HG03280 (cell line): Measurements from ENCODE around the gene TOMM20.

Experiments used
- ATAC-seq: cut with Tn5 transposase; IDR thresholded peaks from one replicate; pipeline ENCODE4 v1.9.1; 2021; ENCODE audit warnings: mild to moderate bottlenecking, moderate library complexity; ENCODE audit not compliant: unreplicated experiment

TOMM20 gene

DNA sequence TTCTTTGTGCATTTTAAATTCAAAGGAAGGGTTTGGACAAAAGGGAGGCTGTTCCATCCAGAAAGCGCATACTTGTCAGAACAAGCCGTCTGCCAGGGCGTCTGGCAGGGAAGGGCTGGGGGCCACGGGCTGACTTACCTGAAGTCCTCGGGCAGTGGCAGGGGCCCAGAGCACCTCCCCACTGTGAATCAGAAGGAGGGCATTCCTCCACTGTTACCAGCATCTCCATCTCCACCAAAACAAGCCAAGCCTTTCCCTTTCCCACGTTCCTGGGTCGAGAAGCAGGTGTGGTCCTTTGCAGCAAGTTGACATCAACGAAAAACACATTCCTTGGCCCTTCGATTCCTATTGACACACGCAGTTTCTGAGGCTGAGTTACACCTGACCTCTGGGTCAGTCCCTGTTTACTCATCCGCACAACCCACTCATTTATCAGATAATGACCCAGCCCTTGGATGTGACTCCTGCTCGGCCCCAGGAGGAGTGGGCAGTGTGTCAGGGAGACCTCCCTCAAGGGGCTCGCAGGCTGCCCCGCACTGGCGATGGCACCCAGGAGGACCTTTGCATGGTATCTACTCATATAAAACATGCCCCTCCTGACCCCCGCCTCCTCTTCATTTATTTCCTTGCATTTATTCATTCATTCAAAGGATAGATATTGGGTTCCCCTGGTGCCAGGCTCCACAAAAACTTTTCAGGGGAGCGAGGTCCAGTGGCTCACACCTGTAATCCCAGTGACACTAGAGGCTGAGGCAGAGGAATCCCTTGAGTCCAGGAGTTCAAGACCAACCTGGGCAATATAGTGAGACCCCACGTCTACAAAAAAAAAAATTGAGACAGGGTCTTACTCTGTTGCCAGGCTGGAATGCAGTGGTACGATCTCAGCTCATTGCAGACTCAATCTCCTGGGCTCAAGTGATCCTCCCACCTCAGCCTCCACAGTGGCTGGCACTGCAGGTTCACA lies 60.2 kb downstream of the TOMM20 start:
- ATAC-seq: no peak

DNA sequence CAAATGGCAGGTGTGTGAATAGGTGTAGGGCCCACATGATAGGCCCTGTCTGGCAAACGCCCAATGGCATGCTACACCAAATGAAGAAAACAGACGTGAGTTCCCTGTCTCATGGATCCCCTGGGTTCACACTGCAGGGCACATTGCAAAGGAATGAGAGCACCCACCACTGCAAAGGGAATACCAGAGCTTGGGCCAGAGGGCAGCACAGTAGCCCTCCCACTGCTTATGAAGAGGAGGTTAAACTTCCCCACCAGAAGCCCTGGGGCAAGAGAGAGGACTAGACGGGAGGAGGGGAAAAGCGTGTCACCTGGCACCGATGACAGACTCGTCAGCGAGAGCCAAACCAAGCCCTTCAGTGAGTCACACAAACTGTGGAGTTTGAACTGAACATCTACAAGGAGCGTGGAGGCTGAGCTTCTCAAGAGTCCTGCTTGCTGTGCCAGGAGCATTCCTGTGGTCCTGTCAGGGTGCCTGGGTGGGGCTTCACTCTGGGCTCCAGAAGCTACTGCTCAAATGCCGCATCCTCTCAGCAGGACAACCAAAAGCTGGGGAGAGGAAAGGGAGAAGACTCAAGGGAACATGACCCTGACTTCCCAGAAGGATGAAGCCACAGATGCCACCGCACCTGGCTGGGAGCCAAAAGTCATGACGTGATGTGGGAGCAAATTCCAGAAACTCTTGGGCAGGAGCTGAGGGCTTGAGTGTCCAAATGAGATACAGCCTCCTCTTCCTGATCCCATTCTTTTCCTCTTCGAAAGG lies 61.1 kb downstream of the TOMM20 start:
- ATAC-seq: no peak

DNA sequence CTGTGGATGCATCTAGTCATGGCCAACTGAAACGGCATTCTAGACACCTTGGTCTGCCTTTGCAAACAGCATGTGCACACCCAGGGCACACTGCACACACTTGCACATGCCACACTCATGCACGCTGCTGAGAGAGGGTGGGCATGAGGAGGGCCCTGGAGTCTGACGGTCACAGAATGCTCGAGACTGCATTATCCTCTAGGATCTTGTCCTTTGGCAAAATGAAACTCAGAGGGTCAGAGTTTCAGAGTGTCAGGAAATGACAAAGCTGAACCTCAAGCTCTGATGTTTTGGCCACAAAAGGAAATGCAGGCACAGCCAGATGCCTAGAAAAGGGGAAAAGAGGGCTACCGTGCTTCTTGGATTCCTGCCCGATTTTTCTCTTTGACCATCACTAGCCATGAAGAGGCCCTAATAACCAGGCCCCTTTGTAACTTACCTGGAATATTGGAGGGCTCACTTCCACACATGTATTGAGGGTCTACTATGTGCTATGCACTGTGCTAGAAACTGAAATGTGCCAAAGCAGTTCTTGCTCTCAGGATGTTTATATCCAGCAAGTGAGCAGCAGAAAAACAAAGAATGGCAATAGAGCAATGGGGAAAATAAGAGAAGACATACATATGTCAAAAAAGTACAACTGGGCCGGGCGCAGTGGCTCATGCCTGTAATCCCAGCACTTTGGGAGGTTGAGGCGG lies 65.4 kb downstream of the TOMM20 start:
- no peak for ATAC-seq

DNA sequence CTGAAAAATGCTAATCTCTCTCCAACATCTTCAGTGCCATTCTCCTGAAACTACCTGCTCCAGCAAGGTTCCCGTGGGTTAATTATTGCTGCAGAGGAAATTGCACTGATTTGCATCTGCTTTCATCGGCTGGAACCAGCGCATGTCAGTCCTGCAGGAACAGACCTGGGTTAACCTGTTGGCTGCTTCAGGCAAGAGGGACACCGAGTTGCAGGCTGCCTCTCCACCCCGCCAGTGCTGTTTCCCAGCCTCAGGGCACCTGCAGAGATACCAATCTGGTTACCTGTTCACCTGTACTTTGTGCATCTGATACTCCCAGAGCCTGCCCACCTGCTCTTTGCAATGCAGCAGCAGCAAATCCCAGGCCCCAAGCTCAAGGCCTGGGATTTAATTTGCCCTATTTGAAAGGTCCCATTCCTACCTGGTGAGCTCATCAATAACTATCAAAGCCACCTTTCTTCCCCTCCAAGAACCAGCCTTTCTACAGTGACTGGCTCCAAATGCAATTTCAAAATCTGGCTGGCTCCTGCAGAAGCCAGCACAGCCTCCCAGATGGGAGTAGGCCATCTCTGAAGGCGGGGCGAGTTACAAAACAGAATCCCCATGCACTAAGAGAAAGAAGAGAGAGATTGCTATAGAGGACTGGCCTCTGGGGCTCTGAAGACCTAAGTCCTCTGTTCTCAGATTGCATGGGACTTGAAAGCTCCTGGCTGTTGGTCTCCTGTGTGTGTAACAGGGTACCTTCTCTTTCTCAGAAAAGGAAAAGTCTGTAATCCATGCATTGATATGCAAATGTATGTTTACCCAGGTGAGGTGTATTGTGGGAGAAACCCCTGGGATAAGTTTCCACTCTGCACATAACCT lies 67.8 kb downstream of the TOMM20 start:
- ATAC-seq: no peak
